SK-N-SH treated with all-trans-retinoic acid at 6 μM for 48 hours (cell line): ENCODE measurements around the gene CPT1B.
"Not testable (repeated sequence)": the region's sequence is repeated elsewhere in the genome, so short reads cannot be mapped to it uniquely, and the experiment has no call there.

Source experiments
- ATAC-seq: fragments of 200-7000 bp; cut with Tn5 transposase; 3 replicates; pipeline ENCODE4 v1.9.1; 2020; ENCODE audit warnings: mild to moderate bottlenecking, moderate library complexity
- ARNTL ChIP-seq: fragments of 450-650 bp; formaldehyde crosslinking; IDR thresholded peaks from 2 replicates; pipeline ENCODE4 v1.5.0; 2020; ENCODE audit warnings: low read depth, mild to moderate bottlenecking, moderate library complexity, borderline replicate concordance
- CSDC2 ChIP-seq: fragments of 250-450 bp; sonication (Bioruptor Pico); IDR thresholded peaks from 2 replicates; pipeline ENCODE4 v1.5.0; 2020; ENCODE audit warnings: mild to moderate bottlenecking, moderate library complexity
- ESRRG ChIP-seq: fragments of 250-450 bp; sonication (Bioruptor Pico); IDR thresholded peaks from 2 replicates; pipeline ENCODE4 v1.6.1; 2021; ENCODE audit warnings: mild to moderate bottlenecking
- ISL1 ChIP-seq: fragments of 250-450 bp; sonication (Bioruptor Pico); IDR thresholded peaks from 2 replicates; pipeline ENCODE4 v2.1.2; 2022; ENCODE audit warnings: mild to moderate bottlenecking, moderate library complexity
- PPARA ChIP-seq: fragments of 250-450 bp; sonication (Bioruptor Pico); IDR thresholded peaks from 2 replicates; pipeline ENCODE4 v1.5.0; 2020; ENCODE audit warnings: mild to moderate bottlenecking, borderline replicate concordance
- SNAI2 ChIP-seq: fragments of 250-450 bp; sonication (Bioruptor Pico); IDR thresholded peaks from 2 replicates; pipeline ENCODE4 v1.5.0; 2020; ENCODE audit warnings: mild to moderate bottlenecking, moderate library complexity
- TCF4 ChIP-seq: fragments of 250-450 bp; sonication (Bioruptor Pico); IDR thresholded peaks from 2 replicates; pipeline ENCODE4 v1.8.0; 2021; ENCODE audit warnings: mild to moderate bottlenecking, moderate library complexity, borderline replicate concordance
- TOX ChIP-seq: fragments of 250-450 bp; sonication (Bioruptor Pico); IDR thresholded peaks from 2 replicates; pipeline ENCODE4 v1.8.0; 2021; ENCODE audit warnings: mild to moderate bottlenecking, moderate library complexity, borderline replicate concordance
- ZC3H10 ChIP-seq: fragments of 250-450 bp; sonication (Bioruptor Pico); IDR thresholded peaks from 2 replicates; pipeline ENCODE4 v1.5.1; 2021; ENCODE audit warnings: mild to moderate bottlenecking, moderate library complexity
- ZNF565 ChIP-seq: fragments of 450-650 bp; formaldehyde crosslinking; conservative IDR thresholded peaks from 2 replicates; pipeline ENCODE4 v1.5.0; 2020; ENCODE audit warnings: low read depth, mild to moderate bottlenecking, moderate library complexity
- ZNF8 ChIP-seq: fragments of 450-650 bp; formaldehyde crosslinking; IDR thresholded peaks from 2 replicates; pipeline ENCODE4 v1.5.0; 2020; ENCODE audit warnings: mild to moderate bottlenecking, moderate library complexity
- TF ChIP-seq, protein P1 (sequence below): fragments of 250-450 bp; sonication (Bioruptor Pico); IDR thresholded peaks from 2 replicates; pipeline ENCODE4 v1.8.0; 2020; ENCODE audit warnings: mild to moderate bottlenecking, moderate library complexity, borderline replicate concordance
- TF ChIP-seq, protein P2 (sequence below): fragments of 250-450 bp; sonication (Bioruptor Pico); IDR thresholded peaks from 2 replicates; pipeline ENCODE4 v1.8.0; 2021; ENCODE audit warnings: low read depth, mild to moderate bottlenecking, moderate library complexity, borderline replicate concordance
- TF ChIP-seq, protein P3 (sequence below): fragments of 250-450 bp; sonication (Bioruptor Pico); IDR thresholded peaks from 2 replicates; pipeline ENCODE4 v1.5.0; 2020; ENCODE audit warnings: mild to moderate bottlenecking, moderate library complexity
- TF ChIP-seq, protein P4 (sequence below): fragments of 250-450 bp; sonication (Bioruptor Pico); IDR thresholded peaks from 2 replicates; pipeline ENCODE4 v1.5.1; 2020; ENCODE audit warnings: low read depth, mild to moderate bottlenecking, moderate library complexity

CPT1B gene

DNA sequence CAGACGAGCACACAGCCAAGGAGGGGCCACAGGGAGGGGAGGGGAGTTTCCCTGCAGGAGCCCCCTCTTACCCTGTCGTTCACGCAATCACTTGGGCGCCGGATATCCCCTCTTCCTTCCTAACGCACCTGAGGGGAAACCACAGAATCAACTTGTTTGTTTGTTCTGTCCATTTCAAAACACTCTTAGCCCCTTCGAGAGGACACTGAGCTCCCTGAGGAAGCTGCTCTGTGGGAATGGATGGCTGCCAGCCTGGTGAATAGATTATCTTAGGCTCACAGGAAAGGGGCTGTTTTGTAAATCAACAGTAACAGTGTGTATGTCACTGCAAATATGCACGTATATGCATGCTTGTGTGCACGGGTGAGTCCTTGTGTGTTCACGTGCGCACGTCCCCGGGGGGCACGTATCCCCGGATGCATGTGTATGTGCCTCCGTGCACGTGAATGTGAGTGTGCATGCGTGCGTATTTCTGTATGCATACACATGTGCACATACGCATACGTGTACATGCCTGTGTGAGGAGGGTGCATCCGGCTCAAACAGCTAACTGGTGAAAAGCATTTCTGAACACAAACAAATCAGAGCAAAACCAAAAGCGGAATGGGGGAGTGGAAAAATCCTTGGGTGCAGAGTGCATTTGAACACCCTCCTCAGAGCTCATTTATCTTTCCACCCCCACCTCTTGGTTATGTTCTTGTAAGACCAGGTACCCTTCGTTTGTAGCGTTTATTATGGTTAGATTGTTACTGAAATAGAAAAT lies 42.5 kb upstream of the CPT1B start:
- peak; percentile 91 for ATAC-seq

DNA sequence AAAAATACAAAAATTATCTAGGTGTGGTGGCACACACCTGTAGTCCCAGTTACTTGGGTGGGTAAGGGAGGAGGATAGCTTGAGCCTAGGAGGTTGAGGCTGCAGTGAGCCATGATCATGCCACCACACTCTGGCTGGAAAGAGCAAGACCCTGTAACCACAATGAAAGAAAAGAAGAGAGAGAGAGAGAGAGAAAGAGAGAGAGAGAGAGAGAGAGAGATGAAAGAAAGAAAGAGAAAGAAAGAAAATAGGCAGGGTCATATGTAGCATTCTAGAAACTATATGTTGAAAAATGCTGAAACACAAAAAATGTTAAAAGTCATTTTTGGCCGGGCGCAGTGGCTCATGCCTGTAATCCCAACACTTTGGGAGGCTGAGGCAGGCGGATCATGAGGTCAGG lies 36.1 kb upstream of the CPT1B start:
- not testable (repeated sequence) for ATAC-seq

More for the DNA sequence above, 42.5 kb upstream of the CPT1B start:
- no peak for TF ChIP-seq PPARA
- TF ChIP-seq, protein P1, sequence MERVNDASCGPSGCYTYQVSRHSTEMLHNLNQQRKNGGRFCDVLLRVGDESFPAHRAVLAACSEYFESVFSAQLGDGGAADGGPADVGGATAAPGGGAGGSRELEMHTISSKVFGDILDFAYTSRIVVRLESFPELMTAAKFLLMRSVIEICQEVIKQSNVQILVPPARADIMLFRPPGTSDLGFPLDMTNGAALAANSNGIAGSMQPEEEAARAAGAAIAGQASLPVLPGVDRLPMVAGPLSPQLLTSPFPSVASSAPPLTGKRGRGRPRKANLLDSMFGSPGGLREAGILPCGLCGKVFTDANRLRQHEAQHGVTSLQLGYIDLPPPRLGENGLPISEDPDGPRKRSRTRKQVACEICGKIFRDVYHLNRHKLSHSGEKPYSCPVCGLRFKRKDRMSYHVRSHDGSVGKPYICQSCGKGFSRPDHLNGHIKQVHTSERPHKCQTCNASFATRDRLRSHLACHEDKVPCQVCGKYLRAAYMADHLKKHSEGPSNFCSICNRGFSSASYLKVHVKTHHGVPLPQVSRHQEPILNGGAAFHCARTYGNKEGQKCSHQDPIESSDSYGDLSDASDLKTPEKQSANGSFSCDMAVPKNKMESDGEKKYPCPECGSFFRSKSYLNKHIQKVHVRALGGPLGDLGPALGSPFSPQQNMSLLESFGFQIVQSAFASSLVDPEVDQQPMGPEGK (CRISPR knock-in tag) = peak; percentile 69; the same call in 1 of the 2 replicates

DNA sequence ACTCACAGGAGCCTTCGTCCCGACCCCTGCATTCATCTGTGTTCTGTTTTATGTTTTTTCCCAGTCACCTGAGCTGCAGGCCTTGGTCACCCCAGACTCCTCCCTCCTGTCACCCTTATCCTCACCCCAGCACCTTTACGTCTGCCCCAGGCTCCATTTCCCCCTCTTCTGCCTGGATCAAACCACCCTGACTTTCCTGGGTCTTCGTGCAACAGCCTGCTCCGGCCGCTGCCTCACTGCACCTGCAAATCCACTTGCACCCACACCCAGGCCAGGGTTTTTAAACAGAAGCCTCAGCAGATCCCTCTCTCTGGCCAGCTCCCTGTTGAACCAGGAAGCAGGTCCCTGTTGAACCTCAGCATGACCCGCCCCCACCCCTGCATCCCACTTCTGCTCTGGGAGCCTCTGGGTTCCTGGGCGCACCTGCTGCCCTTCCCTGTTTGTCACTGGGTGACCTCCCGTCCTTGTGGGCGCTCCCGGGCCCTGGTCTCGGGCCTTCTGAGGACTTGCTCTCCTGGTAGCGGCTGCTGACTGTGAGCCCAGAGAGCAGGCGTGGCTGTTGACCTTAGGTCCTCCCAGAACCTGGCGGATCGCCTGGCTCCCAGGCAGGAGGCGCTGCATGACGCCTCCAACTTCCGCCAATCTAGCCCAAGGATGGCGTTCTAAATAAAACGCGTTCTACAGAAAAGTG lies 35.2 kb upstream of the CPT1B start:
- TF ChIP-seq ESRRG (no peak), TCF4 (CRISPR knock-in tag) (no peak), ZNF565 (CRISPR knock-in tag) (no peak), ISL1 (no peak), ZNF8 (CRISPR knock-in tag) (no peak), ARNTL (CRISPR knock-in tag) (no peak), ZC3H10 (CRISPR knock-in tag) (no peak)
- TF ChIP-seq, protein P1 (CRISPR knock-in tag) = no peak
- TF ChIP-seq, protein P2, sequence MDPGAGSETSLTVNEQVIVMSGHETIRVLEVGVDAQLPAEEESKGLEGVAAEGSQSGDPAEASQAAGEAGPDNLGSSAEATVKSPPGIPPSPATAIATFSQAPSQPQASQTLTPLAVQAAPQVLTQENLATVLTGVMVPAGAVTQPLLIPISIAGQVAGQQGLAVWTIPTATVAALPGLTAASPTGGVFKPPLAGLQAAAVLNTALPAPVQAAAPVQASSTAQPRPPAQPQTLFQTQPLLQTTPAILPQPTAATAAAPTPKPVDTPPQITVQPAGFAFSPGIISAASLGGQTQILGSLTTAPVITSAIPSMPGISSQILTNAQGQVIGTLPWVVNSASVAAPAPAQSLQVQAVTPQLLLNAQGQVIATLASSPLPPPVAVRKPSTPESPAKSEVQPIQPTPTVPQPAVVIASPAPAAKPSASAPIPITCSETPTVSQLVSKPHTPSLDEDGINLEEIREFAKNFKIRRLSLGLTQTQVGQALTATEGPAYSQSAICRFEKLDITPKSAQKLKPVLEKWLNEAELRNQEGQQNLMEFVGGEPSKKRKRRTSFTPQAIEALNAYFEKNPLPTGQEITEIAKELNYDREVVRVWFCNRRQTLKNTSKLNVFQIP = no peak
- TF ChIP-seq, protein P3, sequence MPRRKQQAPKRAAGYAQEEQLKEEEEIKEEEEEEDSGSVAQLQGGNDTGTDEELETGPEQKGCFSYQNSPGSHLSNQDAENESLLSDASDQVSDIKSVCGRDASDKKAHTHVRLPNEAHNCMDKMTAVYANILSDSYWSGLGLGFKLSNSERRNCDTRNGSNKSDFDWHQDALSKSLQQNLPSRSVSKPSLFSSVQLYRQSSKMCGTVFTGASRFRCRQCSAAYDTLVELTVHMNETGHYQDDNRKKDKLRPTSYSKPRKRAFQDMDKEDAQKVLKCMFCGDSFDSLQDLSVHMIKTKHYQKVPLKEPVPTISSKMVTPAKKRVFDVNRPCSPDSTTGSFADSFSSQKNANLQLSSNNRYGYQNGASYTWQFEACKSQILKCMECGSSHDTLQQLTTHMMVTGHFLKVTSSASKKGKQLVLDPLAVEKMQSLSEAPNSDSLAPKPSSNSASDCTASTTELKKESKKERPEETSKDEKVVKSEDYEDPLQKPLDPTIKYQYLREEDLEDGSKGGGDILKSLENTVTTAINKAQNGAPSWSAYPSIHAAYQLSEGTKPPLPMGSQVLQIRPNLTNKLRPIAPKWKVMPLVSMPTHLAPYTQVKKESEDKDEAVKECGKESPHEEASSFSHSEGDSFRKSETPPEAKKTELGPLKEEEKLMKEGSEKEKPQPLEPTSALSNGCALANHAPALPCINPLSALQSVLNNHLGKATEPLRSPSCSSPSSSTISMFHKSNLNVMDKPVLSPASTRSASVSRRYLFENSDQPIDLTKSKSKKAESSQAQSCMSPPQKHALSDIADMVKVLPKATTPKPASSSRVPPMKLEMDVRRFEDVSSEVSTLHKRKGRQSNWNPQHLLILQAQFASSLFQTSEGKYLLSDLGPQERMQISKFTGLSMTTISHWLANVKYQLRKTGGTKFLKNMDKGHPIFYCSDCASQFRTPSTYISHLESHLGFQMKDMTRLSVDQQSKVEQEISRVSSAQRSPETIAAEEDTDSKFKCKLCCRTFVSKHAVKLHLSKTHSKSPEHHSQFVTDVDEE = no peak
- TF ChIP-seq, protein P4, sequence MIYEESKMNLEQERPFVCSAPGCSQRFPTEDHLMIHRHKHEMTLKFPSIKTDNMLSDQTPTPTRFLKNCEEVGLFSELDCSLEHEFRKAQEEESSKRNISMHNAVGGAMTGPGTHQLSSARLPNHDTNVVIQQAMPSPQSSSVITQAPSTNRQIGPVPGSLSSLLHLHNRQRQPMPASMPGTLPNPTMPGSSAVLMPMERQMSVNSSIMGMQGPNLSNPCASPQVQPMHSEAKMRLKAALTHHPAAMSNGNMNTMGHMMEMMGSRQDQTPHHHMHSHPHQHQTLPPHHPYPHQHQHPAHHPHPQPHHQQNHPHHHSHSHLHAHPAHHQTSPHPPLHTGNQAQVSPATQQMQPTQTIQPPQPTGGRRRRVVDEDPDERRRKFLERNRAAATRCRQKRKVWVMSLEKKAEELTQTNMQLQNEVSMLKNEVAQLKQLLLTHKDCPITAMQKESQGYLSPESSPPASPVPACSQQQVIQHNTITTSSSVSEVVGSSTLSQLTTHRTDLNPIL = no peak
- no peak for ATAC-seq

DNA sequence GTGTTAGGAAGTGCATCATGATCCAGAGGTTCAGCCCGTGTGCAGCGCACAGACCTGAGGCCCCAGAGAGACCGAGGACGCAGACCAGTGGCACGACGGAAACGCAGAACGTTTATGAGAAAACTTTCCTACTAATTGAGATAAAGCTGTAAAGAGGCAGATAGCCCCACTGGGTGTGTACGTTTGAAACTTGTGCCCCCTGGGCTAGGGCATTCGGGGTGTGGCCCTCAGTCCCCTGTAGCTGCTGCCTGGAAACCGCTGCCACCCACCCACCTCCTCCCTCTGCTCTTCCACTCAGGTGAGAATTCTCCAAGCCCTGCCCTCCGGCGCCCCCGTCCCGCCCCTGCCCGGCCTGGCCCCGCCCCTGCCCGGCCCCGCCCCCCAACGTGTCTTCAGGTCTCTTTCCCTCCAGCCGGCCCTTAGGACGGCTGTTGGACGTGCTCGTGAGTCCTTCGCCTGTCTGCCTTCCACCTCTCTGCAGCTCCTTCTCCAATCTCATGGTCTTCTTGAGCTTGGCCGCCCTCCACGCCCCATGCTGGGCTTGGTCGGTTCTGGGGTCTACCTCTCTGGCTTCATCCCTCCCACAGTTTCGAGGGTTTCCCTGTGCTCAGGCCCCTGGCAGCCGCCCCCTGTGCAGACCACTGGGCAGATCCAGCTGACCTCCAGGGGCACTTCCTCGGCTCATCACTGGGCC lies 34.4 kb upstream of the CPT1B start:
- ATAC-seq = peak; percentile 37; the same call in 2 of the 3 replicates
- TF ChIP-seq ZNF8 (CRISPR knock-in tag) (no peak), ZC3H10 (CRISPR knock-in tag) (no peak), SNAI2 (no peak), TOX (CRISPR knock-in tag) (no peak), ISL1 (no peak), CSDC2 (no peak)
